Stimulated activated CD8-positive, alpha-beta memory T cell treated with anti-CD3 and anti-CD28 coated beads, Interleukin-7, amount 100 ng/mL, for 1 hour (primary cell): ENCODE data around the gene HOXB4.

Experiments used
- DNase-seq, 2 donors: peaks; one replicate each; pipeline ENCODE4 v3.0.0-alpha.2; 2020; ENCODE audit warnings: low read depth in 2 of 2

Gene HOXB4

DNA sequence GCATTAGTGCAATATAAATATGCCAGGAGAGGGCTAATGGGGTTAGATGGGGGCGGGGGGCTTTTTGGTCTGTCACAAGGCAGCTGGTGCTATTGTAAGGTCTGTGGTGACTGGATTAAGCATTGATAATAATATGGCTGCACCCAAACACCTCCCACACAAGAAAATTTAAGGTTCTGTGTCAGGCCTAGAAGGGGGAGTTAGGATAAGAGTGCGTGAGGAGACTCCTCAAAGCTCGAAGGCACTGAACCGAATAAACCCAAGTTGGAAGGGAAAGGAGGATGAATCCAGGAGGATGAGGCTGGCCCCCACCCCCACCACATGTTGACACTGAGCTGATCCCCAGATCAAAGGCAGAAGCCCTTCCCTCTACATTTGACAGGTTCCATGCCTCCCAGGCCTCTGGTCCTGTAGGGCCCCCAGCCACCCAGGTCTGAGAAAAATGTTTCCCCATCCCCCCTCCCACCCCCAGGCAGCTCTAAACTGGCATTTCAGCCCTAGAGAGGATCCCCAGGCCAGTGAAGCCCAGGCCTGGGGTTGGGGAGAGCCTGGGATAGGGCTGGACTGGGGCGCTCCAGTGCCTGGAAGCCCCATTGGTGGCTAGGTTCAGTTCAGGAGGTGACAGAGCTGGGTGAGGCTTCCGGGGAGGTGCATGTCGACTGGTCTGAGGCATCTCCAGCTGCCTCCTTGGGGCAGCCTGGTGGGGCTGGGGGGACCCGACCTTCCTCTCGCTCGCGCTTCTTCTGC, 49.0 kb downstream of the HOXB4 start:
- no peak for DNase-seq

DNA sequence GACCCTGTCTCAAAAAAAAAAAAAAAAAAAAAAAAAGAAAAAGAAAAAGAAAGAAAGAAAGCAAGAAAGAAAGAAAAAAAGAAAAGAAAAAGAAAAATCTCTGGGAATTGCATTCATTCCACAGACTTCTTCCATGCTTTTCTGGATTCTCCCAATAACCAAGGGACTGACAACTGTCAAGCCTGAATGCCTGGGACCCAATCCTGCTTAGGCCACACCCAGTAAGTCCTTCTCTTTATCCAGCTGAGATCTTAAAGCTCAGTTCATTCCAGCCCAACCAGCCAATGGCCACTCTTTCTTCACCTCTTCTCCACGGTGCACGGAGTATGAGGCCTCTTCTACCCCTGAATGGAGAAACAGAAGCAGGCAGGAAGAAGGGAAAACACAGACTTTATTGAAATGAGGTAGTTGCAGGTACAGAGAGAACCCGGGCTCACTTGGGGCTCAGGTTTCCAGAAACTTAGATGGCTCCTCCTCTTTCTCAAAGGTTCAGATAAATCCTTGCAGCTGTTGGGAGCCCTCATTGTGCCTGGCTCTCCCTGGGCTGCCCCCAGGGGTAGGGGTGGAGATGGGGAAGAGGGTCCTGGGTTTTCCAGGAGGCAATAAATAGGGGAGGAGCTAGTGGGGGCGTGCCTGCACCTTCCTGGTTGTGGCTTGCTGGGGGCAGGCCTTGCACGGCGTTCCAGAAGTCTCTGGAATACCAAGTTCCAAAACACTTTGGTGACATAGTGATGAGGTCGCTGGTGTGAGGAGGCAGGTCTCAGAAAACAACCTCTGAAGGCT, 49.8 kb downstream of the HOXB4 start:
- DNase-seq: no peak

DNA sequence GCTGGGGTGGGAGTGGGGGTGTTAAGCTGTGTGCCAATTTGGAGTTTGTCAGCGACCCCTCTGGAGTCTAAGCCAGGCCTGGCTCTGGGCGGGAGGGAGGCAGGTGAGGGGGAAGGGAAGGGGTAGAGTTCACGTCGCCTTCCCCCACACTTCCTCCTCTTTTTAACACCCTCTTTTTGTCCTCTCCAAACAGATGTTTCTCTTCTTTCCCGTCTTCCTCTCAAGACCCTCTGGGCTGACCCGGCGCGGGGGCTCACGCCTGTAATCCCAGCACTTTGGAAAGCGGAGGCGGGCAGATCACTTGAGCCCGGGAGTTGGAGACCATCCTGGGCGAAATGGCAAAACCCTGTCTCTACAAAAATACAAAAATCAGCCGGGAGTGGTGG, 50.6 kb downstream of the HOXB4 start:
- no peak for DNase-seq

DNA sequence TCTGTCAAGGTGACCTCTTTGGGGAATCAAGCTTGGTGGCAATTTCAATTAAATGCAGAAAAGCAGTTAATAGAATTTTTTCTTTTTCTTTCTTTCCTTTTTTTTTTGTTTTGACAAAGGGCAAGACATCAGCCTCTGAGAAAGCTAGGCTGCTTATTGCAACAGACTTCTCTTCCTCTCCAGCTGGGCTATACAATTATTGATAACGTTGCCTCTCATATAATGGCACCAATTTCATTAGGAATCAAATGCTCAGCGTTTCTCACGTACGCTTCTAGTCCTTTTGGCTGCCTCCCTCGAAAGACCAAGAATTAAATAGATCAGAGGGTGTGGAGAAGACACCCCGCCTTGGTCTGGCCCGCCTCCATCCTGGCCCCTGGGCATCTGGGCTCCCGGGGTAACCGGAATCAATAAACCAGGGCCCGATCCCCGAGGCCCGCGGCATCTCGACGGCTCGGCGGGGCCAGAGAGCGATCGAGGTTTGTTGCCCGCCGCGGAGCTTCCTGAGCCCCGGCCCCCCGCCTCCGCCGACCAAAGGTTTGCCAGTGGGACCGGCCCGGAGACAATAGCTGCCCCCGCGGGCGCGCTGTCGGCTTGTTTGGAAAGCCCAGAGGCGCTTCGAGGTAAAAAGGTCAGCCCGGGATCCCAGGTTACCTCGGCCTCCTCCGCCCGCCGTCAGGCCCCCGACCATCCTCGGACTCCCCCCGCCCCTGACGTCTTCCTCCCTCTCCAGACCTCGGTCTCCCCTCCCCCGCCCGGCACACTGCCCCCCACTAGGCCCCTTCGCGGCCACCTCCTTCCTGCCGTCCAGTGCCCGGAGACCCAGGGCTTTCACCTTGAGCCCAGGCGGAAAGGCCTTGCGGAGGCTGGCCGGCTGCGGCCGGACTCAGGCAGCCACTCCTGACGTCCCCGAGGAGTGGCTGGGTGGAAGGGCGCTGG, 51.3 kb downstream of the HOXB4 start:
- DNase-seq: no peak
